Thyroid gland (tissue), 4 donors: ENCODE data around the gene MUC3A.

Experiments used
- CTCF ChIP-seq, 6 experiments: fragments of 200-600 bp in 3 of 6; fragments of 450-650 bp in 3 of 6; sonication (generic) in 3 of 6; IDR thresholded peaks; one replicate each; pipeline ENCODE4 v1.5.1; 2016 to 2019; ENCODE audit warnings: antibody characterized with exemption in 6 of 6, mild to moderate bottlenecking in 2 of 6, inconsistent platforms in 1 of 6, moderate library complexity in 1 of 6
- POLR2A ChIP-seq, 2 donors: fragments of 450-650 bp; IDR thresholded peaks; one replicate each; pipeline ENCODE4 v1.6.1; 2017; ENCODE audit warnings: antibody characterized with exemption in 2 of 2, mild to moderate bottlenecking in 2 of 2, moderate library complexity in 1 of 2

DNA sequence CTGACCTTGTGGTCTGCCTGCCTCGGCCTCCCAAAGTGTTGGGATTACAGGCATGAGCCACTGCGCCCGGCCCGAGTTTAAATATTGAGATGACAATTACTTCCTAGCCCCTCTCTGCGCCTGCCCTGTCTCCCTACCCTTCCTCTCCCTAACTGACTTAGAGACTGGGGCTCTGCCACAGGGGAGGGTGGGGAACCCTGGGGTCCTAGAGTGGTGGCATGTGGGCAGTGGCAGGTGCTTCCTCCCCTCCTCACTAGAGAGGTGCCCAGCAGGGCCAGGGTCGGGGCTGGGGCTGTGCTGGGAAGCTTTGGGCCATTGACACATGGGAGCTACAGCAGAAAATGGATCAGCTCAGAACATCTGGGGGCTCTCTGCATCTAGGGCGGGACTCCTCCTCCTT is 46.7 kb upstream of the MUC3A start:
- TF ChIP-seq POLR2A (IDR thresholded peaks at IDR 0.05): no peak
- no peak for TF ChIP-seq CTCF (IDR thresholded peaks at IDR 0.05)
